ENCODE results near the gene PCDHA11. TPM values are rescaled to one million over a fixed set of nuclear protein-coding genes. Genes with fewer than 3 reads are reported as not detected.

The PCDHA11 gene
- total RNA-seq, 2 experiments from 2014 or later, result not detected

GRCh38 chr5:140883927-140884697, 15.4 kb downstream of the PCDHA11 start:
- Mint-ChIP-seq H3K4me1 (ENCODE audit: low read depth) (no peaks in the 10 kb centered on the region), H3K9me3 (ENCODE audit: insufficient read depth) (peaks cover 6% of the 10 kb centered on the region), H3K4me3 (no peak overlapping the region), H3K36me3 (ENCODE audit: low read depth) (no peaks in the 10 kb centered on the region), H3K27ac (no peak overlapping the region), H3K27me3 (ENCODE audit: low read depth) (peaks cover 3% of the 10 kb centered on the region)
- DNase-seq (no peak), ATAC-seq (no peak)
- CTCF ChIA-PET, result no interaction called here
- POLR2A ChIA-PET, result no interaction called here

GRCh38 chr5:140916325-140916724, 47.6 kb downstream of the PCDHA11 start:
- ChIA-PET POLR2A (no interaction called here), CTCF (no interaction called here)
- Mint-ChIP-seq H3K4me1 (ENCODE audit: low read depth) (no peaks in the 10 kb centered on the region), H3K9me3 (ENCODE audit: insufficient read depth) (peaks cover 7% of the 10 kb centered on the region), H3K36me3 (ENCODE audit: low read depth) (no peaks in the 10 kb centered on the region), H3K4me3 (no peak overlapping the region), H3K27ac (no peak overlapping the region), H3K27me3 (ENCODE audit: low read depth) (no peaks in the 10 kb centered on the region)
- DNase-seq (no peak), ATAC-seq (no peak)

Other genes with a start within 250 kb of the PCDHA11 start
- under 1 TPM; 0.42 to 0.45 TPM for gene CD14, start 235.8 kb upstream of the PCDHA11 start, total RNA-seq
- gene TMCO6, start 229.5 kb upstream of the PCDHA11 start, total RNA-seq, result 10 to 100 TPM; 30.5 to 36.5 TPM
- 10 to 100 TPM; 81.6 to 84.0 TPM for gene NDUFA2, start 221.3 kb upstream of the PCDHA11 start, total RNA-seq
- 100 to 1,000 TPM in 1 of 2 experiments, 10 to 100 TPM in 1; 92.1 to 104 TPM for gene IK, start 221.1 kb upstream of the PCDHA11 start, total RNA-seq
- 10 to 100 TPM; 40.1 to 41.1 TPM for gene WDR55, start 204.1 kb upstream of the PCDHA11 start, total RNA-seq
- 1 to 10 TPM; 3.1 to 4.1 TPM for gene DND1, start 195.4 kb upstream of the PCDHA11 start, total RNA-seq
- 10 to 100 TPM; 81.6 to 87.6 TPM for gene HARS1, start 177.6 kb upstream of the PCDHA11 start, total RNA-seq
- gene HARS2, start 177.5 kb upstream of the PCDHA11 start, total RNA-seq, result 10 to 100 TPM; 27.3 to 29.0 TPM
- 10 to 100 TPM; 43.3 to 47.4 TPM for gene ZMAT2, start 168.5 kb upstream of the PCDHA11 start, total RNA-seq
- not detected for gene PCDHA1, start 82.8 kb upstream of the PCDHA11 start, total RNA-seq
- gene PCDHA2, start 74.1 kb upstream of the PCDHA11 start, total RNA-seq, result not detected
- not detected for gene PCDHA3, start 67.9 kb upstream of the PCDHA11 start, total RNA-seq
- gene PCDHA4, start 61.9 kb upstream of the PCDHA11 start, total RNA-seq, result not detected
- gene PCDHA5, start 47.3 kb upstream of the PCDHA11 start, total RNA-seq, result not detected
- not detected for gene PCDHA6, start 41.0 kb upstream of the PCDHA11 start, total RNA-seq
- not detected for gene PCDHA7, start 34.7 kb upstream of the PCDHA11 start, total RNA-seq
- gene PCDHA8, start 27.8 kb upstream of the PCDHA11 start, total RNA-seq, result not detected
- not detected for gene PCDHA9, start 20.6 kb upstream of the PCDHA11 start, total RNA-seq
- not detected for gene PCDHA10, start 13.1 kb upstream of the PCDHA11 start, total RNA-seq
- gene PCDHA12, start 6.4 kb downstream of the PCDHA11 start, total RNA-seq, result not detected
- gene PCDHA13, start 13.2 kb downstream of the PCDHA11 start, total RNA-seq, result not detected
- not detected for gene PCDHAC1, start 57.3 kb downstream of the PCDHA11 start, total RNA-seq
- not detected for gene PCDHAC2, start 97.5 kb downstream of the PCDHA11 start, total RNA-seq
- not detected for gene PCDHB1, start 182.4 kb downstream of the PCDHA11 start, total RNA-seq
- gene PCDHB2, start 225.7 kb downstream of the PCDHA11 start, total RNA-seq, result not detected
- gene PCDHB3, start 231.5 kb downstream of the PCDHA11 start, total RNA-seq, result not detected

Measured in activated CD8-positive, alpha-beta T cell treated with anti-CD3 and anti-CD28 coated beads, Interleukin-2, amount 10 ng/mL, durations not matched to agents 7 days and 5 days (primary cell).